Measurements from ENCODE around the gene TPCN2. TPM values are rescaled to one million over a fixed set of nuclear protein-coding genes. Genes with fewer than 3 reads are reported as not detected.
A peak's percentile ranks its signal among the peaks of the same experiment; 100 is the strongest.

Gene TPCN2
- total RNA-seq, 6 donors from 2014 or later, result 12.5 to 61.8 (median 18.8) TPM

- DNase-seq (no peak), ATAC-seq (ENCODE audit: low FRiP score in 2 of 2) (no peak)
- 86 to 94% methylated on average over 1 of the region's 1 CpG for WGBS, 2 donors
- peaks cover 3 to 14% (median 8%) of the 10 kb centered on the region in 4 donors for H3K4me1 ChIP-seq
- H3K4me3 ChIP-seq, result no peak overlapping the region
- no peak overlapping the region for H3K27ac ChIP-seq
- no peaks in the 10 kb centered on the region for H3K9me3 ChIP-seq
- no peaks in the 10 kb centered on the region for H3K27me3 ChIP-seq
- H3K36me3 ChIP-seq, result no peaks in the 10 kb centered on the region
- TF ChIP-seq POLR2A (IDR thresholded peaks at IDR 0.05), result no peak
- TF ChIP-seq EP300 (IDR thresholded peaks at IDR 0.05), result no peak
- no peak for TF ChIP-seq POLR2AphosphoS5 (IDR thresholded peaks at IDR 0.05)
- TF ChIP-seq CTCF (IDR thresholded peaks at IDR 0.05), result no peak
Observed at GRCh38 chr11:69163842-69164241, 115.1 kb downstream of the TPCN2 start.

- WGBS, 2 donors, result 79 to 80% methylated on average over 10 of the region's 10 CpGs
- Histone ChIP-seq H3K27me3 (no peaks in the 10 kb centered on the region), H3K4me3 (no peak overlapping the region), H3K4me1 (peaks cover 3 to 14% (median 8%) of the 10 kb centered on the region in 4 donors), H3K27ac (no peak overlapping the region), H3K36me3 (no peaks in the 10 kb centered on the region), H3K9me3 (no peaks in the 10 kb centered on the region)
- ATAC-seq (ENCODE audit: low FRiP score in 2 of 2), result no peak
- no peak for DNase-seq
- TF ChIP-seq POLR2AphosphoS5 (IDR thresholded peaks at IDR 0.05), result no peak
Observed at GRCh38 chr11:69164824-69165223, 116.1 kb downstream of the TPCN2 start.

GRCh38 chr11:69165775-69166174 lies 117.0 kb downstream of the TPCN2 start:
- TF ChIP-seq CTCF (IDR thresholded peaks at IDR 0.05) (no peak), POLR2A (IDR thresholded peaks at IDR 0.05) (no peak), POLR2AphosphoS5 (IDR thresholded peaks at IDR 0.05) (no peak)
- ATAC-seq (ENCODE audit: low FRiP score in 2 of 2) (no peak), DNase-seq (no peak)
- no peak overlapping the region for H3K27ac ChIP-seq
- WGBS, 2 donors, result 87 to 92% methylated on average over 1 to 2 of the region's 2 CpGs
- peaks cover 3 to 14% (median 8%) of the 10 kb centered on the region in 4 donors for H3K4me1 ChIP-seq
- H3K4me3 ChIP-seq, result no peak overlapping the region
- no peaks in the 10 kb centered on the region for H3K9me3 ChIP-seq
- no peaks in the 10 kb centered on the region for H3K27me3 ChIP-seq
- no peaks in the 10 kb centered on the region for H3K36me3 ChIP-seq

GRCh38 chr11:69166218-69167115 lies 117.7 kb downstream of the TPCN2 start:
- peak; percentile 39 to 49 for DNase-seq
- no peak overlapping the region for H3K4me3 ChIP-seq
- no peak overlapping the region for H3K27ac ChIP-seq
- 49 to 59% methylated on average over 14 to 21 of the region's 21 CpGs for WGBS, 2 donors
- H3K36me3 ChIP-seq, result no peaks in the 10 kb centered on the region
- H3K27me3 ChIP-seq, result no peaks in the 10 kb centered on the region
- H3K9me3 ChIP-seq, result no peaks in the 10 kb centered on the region
- peak; percentile 54 to 70 for ATAC-seq (ENCODE audit: low FRiP score in 2 of 2)
- H3K4me1 ChIP-seq, result peaks cover 3 to 14% (median 8%) of the 10 kb centered on the region in 4 donors
- no peak for TF ChIP-seq EP300 (IDR thresholded peaks at IDR 0.05)
- no peak for TF ChIP-seq POLR2AphosphoS5 (IDR thresholded peaks at IDR 0.05)
- no peak for TF ChIP-seq CTCF (IDR thresholded peaks at IDR 0.05)
- no peak for TF ChIP-seq POLR2A (IDR thresholded peaks at IDR 0.05)

GRCh38 chr11:69167130-69167915 lies 118.6 kb downstream of the TPCN2 start:
- peaks cover 3 to 14% (median 8%) of the 10 kb centered on the region in 4 donors for H3K4me1 ChIP-seq
- H3K27ac ChIP-seq, result peak overlapping the region in 1 of 4 donors; percentile 8
- no peaks in the 10 kb centered on the region for H3K9me3 ChIP-seq
- no peaks in the 10 kb centered on the region for H3K27me3 ChIP-seq
- no peaks in the 10 kb centered on the region for H3K36me3 ChIP-seq
- no peak for ATAC-seq (ENCODE audit: low FRiP score in 2 of 2)
- no peak overlapping the region for H3K4me3 ChIP-seq
- WGBS, 2 donors, result 91% methylated on average over 9 to 10 of the region's 10 CpGs
- TF ChIP-seq POLR2A (IDR thresholded peaks at IDR 0.05) (no peak), EP300 (IDR thresholded peaks at IDR 0.05) (no peak), CTCF (IDR thresholded peaks at IDR 0.05) (no peak), POLR2AphosphoS5 (IDR thresholded peaks at IDR 0.05) (no peak)
- DNase-seq, result no peak

Measured in upper lobe of left lung (tissue), 6 donors.